Natural killer cell (primary cell): ENCODE results near the gene SSC5D. TPM values are rescaled to one million over a fixed set of nuclear protein-coding genes. Genes with fewer than 3 reads are reported as not detected.

ENCODE experiments used
- ATAC-seq, 3 donors: fragments of 150-1000 bp in 2 of 3; fragments of 200-7000 bp in 1 of 3; cut with Tn5 transposase; 1 replicate in 1 of 3; 2 replicates in 2 of 3; pipeline ENCODE4 v1.10.0; 2021; ENCODE audit warnings: mild to moderate bottlenecking in 2 of 3, moderate library complexity in 2 of 3
- DNase-seq, 2 donors: peaks; one replicate each; pipeline versions ENCODE4 v3.0.0 to v3.0.0-alpha.2; 2013 to 2021; ENCODE audit warnings: mixed read lengths in 1 of 2
- H3K27ac ChIP-seq: one replicate; pipeline ENCODE4 v1.5.1; 2013; ENCODE audit warnings: mild to moderate bottlenecking, low read length
- H3K27me3 ChIP-seq: one replicate; pipeline ENCODE4 v1.6.1; 2013; ENCODE audit warnings: low read length; ENCODE audit not compliant: control insufficient read depth, insufficient read depth
- H3K36me3 ChIP-seq: one replicate; pipeline ENCODE4 v1.6.1; 2013; ENCODE audit warnings: low read length; ENCODE audit not compliant: control insufficient read depth, insufficient read depth
- H3K4me1 ChIP-seq: one replicate; pipeline ENCODE4 v1.6.1; 2013; ENCODE audit warnings: low read length; ENCODE audit not compliant: control insufficient read depth, insufficient read depth
- H3K4me3 ChIP-seq: one replicate; pipeline ENCODE4 v1.5.1; 2013; ENCODE audit warnings: low read length
- H3K9me3 ChIP-seq: one replicate; pipeline ENCODE4 v1.6.1; 2013; ENCODE audit warnings: low read length; ENCODE audit not compliant: control insufficient read depth, insufficient read depth
- H3K27ac Mint-ChIP-seq, 2 donors: one replicate each; pipeline ENCODE4 v1.8.0; 2022; ENCODE audit warnings: mild to moderate bottlenecking in 2 of 2, mixed read lengths in 2 of 2, moderate library complexity in 1 of 2
- H3K27me3 Mint-ChIP-seq, 2 donors: one replicate each; pipeline ENCODE4 v1.8.0; 2022; ENCODE audit warnings: low read depth in 2 of 2, mixed read lengths in 2 of 2
- H3K36me3 Mint-ChIP-seq: one replicate; pipeline ENCODE4 v1.8.0; 2022; ENCODE audit warnings: mixed read lengths
- H3K4me1 Mint-ChIP-seq, 2 donors: one replicate each; pipeline ENCODE4 v1.8.0; 2022; ENCODE audit warnings: mixed read lengths in 2 of 2
- H3K4me3 Mint-ChIP-seq: one replicate; pipeline ENCODE4 v1.8.0; 2022; ENCODE audit warnings: mild to moderate bottlenecking, moderate library complexity, mixed read lengths
- H3K9me3 Mint-ChIP-seq, 2 donors: one replicate each; pipeline ENCODE4 v1.8.0; 2022; ENCODE audit warnings: mixed read lengths in 2 of 2
- WGBS: methylation state at CpG from one replicate; pipeline ENCODE4 v1.1.7; 2013; ENCODE audit warnings: missing lambda C conversion rate; ENCODE audit not compliant: insufficient coverage; 5-methylcytosine and 5-hydroxymethylcytosine counted together
- intact Hi-C: fragments of 100-400 bp; cut with micrococcal nuclease; formaldehyde crosslinking; loops from one replicate; pipeline ENCODE4 v1.14.2; 2022
- total RNA-seq, 4 donors: library from RNA; stranded (reverse); fragments of 120-200 nt in 1 of 4; gene quantifications; one replicate each; pipeline versions ENCODE4 v1.2.3 to v1.2.4, GENCODE V29; 2013 to 2022
- TF ChIP-seq, protein P1 (sequence below): fragments of 200-600 bp; IDR thresholded peaks from one replicate; pipeline ENCODE4 v1.8.0; 2022; ENCODE audit warnings: antibody characterized with exemption

SSC5D gene
- total RNA-seq, 3 donors from 2014 or later (not counting 1 experiment from before 2014, with no cell fraction given): 0.11 to 0.68 (median 0.58) TPM

DNA sequence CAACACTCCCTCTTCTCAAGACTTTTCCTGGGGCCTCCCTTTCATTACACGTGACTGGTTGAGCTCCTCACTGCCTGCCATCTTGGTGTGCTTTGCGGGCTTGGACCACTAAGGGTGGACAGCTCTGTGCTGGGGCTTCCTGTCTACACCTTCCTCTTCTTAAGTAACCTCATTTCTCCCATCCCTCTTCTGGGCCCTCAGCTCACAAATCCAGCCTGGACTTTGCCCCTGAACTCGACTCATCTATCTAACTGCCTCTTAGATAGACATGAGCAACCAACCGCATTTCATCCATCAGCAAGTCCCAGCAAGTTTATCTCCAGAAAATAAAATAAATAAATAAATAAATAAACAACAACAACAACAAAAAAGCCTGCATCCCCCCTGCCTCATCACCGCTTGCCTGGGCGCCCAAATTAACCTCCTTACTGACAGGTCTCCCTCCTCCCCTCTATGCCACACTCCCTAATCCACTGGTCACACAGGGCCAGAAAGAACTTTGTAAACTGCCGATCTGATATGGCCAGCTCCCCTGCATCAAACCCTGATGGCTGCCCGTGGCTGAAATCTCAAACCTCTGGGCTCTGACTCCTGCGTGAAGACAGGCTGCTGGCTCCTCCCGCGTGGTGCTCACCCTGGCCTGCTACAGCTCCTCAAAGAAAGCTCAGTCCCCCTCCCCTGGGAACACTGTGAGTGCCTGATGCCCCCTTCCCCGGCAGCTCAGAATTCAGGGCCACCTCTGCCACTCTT is 34.5 kb upstream of the SSC5D start:
- intact Hi-C loops: loop anchor here (2.0 kb wide), 1 partner anchor 161 kb away; no protein-coding TSS in a partner anchor
- H3K27me3 ChIP-seq: peaks cover 23% of the 10 kb centered on the region
- H3K4me1 ChIP-seq: peaks cover 12% of the 10 kb centered on the region
- DNase-seq (no peak), ATAC-seq (no peak)
- no peak overlapping the region for H3K4me3 ChIP-seq
- TF ChIP-seq, protein P1, sequence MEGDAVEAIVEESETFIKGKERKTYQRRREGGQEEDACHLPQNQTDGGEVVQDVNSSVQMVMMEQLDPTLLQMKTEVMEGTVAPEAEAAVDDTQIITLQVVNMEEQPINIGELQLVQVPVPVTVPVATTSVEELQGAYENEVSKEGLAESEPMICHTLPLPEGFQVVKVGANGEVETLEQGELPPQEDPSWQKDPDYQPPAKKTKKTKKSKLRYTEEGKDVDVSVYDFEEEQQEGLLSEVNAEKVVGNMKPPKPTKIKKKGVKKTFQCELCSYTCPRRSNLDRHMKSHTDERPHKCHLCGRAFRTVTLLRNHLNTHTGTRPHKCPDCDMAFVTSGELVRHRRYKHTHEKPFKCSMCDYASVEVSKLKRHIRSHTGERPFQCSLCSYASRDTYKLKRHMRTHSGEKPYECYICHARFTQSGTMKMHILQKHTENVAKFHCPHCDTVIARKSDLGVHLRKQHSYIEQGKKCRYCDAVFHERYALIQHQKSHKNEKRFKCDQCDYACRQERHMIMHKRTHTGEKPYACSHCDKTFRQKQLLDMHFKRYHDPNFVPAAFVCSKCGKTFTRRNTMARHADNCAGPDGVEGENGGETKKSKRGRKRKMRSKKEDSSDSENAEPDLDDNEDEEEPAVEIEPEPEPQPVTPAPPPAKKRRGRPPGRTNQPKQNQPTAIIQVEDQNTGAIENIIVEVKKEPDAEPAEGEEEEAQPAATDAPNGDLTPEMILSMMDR: no peak
- Mint-ChIP-seq H3K27ac (no peak overlapping the region), H3K4me1 (peaks cover 0 to 17% of the 10 kb centered on the region in 2 donors), H3K4me3 (peak overlapping the region; percentile 5), H3K27me3 (peaks cover 8 to 26% of the 10 kb centered on the region in 2 donors), H3K36me3 (no peaks in the 10 kb centered on the region), H3K9me3 (no peaks in the 10 kb centered on the region)
- H3K9me3 ChIP-seq: no peaks in the 10 kb centered on the region
- H3K36me3 ChIP-seq: no peaks in the 10 kb centered on the region
- 94% methylated on average over 12 of the region's 12 CpGs for WGBS
- no peak overlapping the region for H3K27ac ChIP-seq

DNA sequence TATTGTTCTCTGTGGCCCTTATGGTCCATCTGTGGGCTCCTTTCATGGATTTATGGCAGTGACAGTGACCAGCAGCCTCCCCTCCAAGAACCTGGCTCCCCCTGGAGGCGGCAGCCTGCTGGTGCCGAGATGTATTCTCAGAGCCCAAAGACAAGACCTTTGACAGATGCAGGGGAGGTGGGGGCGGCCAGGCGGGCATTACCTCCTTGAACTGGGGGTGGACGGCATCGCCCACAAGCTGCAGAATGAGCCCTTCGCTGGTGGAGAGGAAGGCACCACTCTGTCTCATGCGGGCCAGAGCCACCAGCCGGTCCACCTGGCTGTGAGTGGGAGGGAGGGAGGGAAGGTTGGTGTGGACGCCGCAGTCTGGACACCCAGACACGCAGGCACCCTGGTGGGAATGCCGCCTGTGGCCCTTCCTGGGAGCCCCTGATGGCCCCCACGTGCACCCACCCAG is 33.4 kb upstream of the SSC5D start:
- Mint-ChIP-seq H3K27me3 (peaks cover 8 to 26% of the 10 kb centered on the region in 2 donors), H3K27ac (no peak overlapping the region), H3K4me1 (peaks cover under 1 to 17% of the 10 kb centered on the region in 2 donors), H3K9me3 (no peaks in the 10 kb centered on the region), H3K36me3 (no peaks in the 10 kb centered on the region), H3K4me3 (no peak overlapping the region)
- peaks cover 20% of the 10 kb centered on the region for H3K27me3 ChIP-seq
- ATAC-seq (peak in 1 of 3 donors; percentile 55), DNase-seq (peak in 1 of 2 donors; percentile 69)
- intact Hi-C loops: loop anchor here (2.0 kb wide), 1 partner anchor 162 kb away; no protein-coding TSS in a partner anchor
- no peak overlapping the region for H3K4me3 ChIP-seq
- TF ChIP-seq, protein P1: peak; percentile 40
- H3K9me3 ChIP-seq: no peaks in the 10 kb centered on the region
- no peak overlapping the region for H3K27ac ChIP-seq
- 78% methylated on average over 14 of the region's 14 CpGs for WGBS
- peaks cover 12% of the 10 kb centered on the region for H3K4me1 ChIP-seq
- H3K36me3 ChIP-seq: no peaks in the 10 kb centered on the region

DNA sequence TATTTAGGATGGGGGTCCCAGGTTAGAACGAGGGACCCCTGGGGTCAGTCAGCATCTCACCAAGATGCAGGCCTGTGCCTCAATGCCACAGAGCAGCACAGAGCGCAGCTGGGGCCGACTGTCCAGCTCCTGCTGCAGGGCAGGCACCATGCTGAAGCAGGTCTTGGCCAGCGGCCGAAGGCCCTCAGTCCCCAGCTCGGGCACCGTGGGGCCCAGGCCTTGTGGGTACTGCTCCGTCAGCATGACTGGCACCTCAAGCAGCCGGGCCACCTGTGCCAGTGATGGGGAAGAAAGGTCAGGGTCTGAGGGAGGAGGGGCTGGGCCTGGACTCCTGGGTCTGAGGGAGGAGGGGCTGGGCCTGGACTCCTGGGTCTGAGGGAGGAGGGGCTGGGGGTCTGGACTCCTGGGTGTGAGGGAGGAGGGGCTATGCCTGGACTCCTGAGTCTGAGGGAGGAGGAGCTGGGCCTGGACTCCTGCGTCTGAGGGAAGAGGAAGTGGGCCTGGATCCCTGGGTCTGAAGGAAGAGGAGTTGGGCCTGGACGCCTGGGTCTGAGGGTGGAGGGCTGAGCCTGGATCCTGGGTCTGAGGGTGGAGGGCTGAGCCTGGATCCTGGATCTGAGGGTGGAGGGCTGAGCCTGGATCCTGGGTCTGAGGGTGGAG is 32.5 kb upstream of the SSC5D start:
- TF ChIP-seq, protein P1: no peak
- DNase-seq (no peak), ATAC-seq (no peak)
- Histone ChIP-seq H3K36me3 (no peaks in the 10 kb centered on the region), H3K9me3 (no peaks in the 10 kb centered on the region), H3K4me1 (peaks cover 12% of the 10 kb centered on the region), H3K4me3 (no peak overlapping the region), H3K27me3 (peaks cover 16% of the 10 kb centered on the region), H3K27ac (no peak overlapping the region)
- Mint-ChIP-seq H3K9me3 (no peaks in the 10 kb centered on the region), H3K27me3 (peaks cover 1 to 21% of the 10 kb centered on the region in 2 donors), H3K4me1 (peaks cover 10 to 21% of the 10 kb centered on the region in 2 donors), H3K4me3 (no peak overlapping the region), H3K27ac (no peak overlapping the region), H3K36me3 (no peaks in the 10 kb centered on the region)
- intact Hi-C loops: loop anchor here (2.0 kb wide), 1 partner anchor 163 kb away; no protein-coding TSS in a partner anchor
- WGBS: 76% methylated on average over 11 of the region's 11 CpGs
